ENCODE data around the gene OR9A4. TPM values are rescaled to one million over a fixed set of nuclear protein-coding genes. Genes with fewer than 3 reads are reported as not detected.

OR9A4 gene
- total RNA-seq = not detected
- polyA plus RNA-seq = not detected
- long read RNA-seq, donor 1 = 0 reads
- long read RNA-seq, donor 2 = 0 reads
- long read RNA-seq, donor 3 = 0 reads

DNA sequence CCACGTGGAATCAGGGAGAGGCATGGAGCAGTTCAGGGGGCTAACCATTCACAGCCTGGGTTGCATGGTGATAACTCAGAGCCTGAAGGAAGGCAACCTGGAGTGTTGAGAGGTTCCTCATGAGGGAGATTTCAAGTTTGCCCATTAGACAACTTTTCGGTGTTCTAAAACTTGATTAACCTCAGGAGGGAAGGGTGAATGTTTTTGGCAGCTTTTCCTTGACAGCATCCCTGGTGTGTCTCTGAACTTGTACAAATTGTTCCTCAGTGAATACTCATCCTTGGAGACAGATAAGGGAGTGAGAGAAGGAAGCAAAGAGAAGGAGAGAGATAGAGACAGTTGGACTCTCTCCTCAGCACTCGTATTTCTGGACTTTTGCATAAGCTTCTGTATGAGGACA, at the start of gene OR9A4:
Gene OR9A4, plus strand, starts transcription at position 301 of the 400 bp plus-strand sequence. CDS start 2,477 bp downstream, outside the sequence.
- intact Hi-C loops (cut with DNase I) = loop anchor here in 1 of 10 donors (5.0 kb wide), 1 partner anchor 49 kb away; no protein-coding TSS in a partner anchor
- H3K27me3 ChIP-seq = no peaks in the 10 kb centered on the region
- H3K36me3 ChIP-seq = no peaks in the 10 kb centered on the region
- DNase-seq = no peak
- ATAC-seq = no peak
- peaks cover 0 to 12% (median 0%) of the 10 kb centered on the region in 11 donors for H3K9me3 ChIP-seq
- no peak within 1 kb of the TSS for H3K4me3 ChIP-seq
- 69 to 76% methylated on average over 3 of the region's 3 CpGs for WGBS, 2 donors
- no peaks in the 10 kb centered on the region for H3K4me1 ChIP-seq
- no peak for TF ChIP-seq CTCF (IDR thresholded peaks at IDR 0.05)
- H3K27ac ChIP-seq = no peak within 1 kb of the TSS

GRCh38 chr7:141866974-141867373, 49.2 kb upstream of the OR9A4 start:
- WGBS, 2 donors = 75 to 80% methylated on average over 2 of the region's 2 CpGs
- no peak overlapping the region for H3K27ac ChIP-seq
- ATAC-seq (no peak), DNase-seq (no peak)
- peaks cover 0 to 33% (median 12%) of the 10 kb centered on the region in 11 donors for H3K9me3 ChIP-seq
- H3K4me1 ChIP-seq = no peaks in the 10 kb centered on the region
- TF ChIP-seq CTCF (IDR thresholded peaks at IDR 0.05) = no peak
- intact Hi-C loops (cut with DNase I) = loop anchor here in 1 of 10 donors (5.0 kb wide), 1 partner anchor 50 kb away; the partner anchor contains the start of gene OR9A4
- H3K36me3 ChIP-seq = no peaks in the 10 kb centered on the region
- H3K27me3 ChIP-seq = no peaks in the 10 kb centered on the region
- H3K4me3 ChIP-seq = no peak overlapping the region

DNA sequence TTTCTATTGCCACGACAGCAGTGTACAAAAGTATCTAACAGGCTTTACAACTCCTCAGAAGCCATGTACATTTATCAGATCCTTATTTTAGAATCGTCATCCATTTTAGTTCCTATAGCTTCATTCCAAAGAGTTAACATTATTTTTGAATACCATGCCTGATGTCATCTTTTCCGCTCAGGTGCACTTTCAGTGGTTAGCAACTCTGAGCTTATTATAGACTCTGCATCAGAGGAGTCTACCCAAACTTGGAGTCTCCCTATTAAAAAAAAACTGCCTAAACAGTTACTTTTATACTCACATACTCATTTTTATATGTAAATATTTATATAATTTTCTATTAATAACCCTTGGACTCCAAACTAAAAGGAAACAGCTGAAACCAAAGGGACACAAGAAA, 43.3 kb upstream of the OR9A4 start:
- Histone ChIP-seq H3K27me3 (no peaks in the 10 kb centered on the region), H3K4me1 (no peaks in the 10 kb centered on the region), H3K36me3 (no peaks in the 10 kb centered on the region), H3K27ac (no peak overlapping the region), H3K9me3 (peaks cover 0 to 45% (median 11%) of the 10 kb centered on the region in 11 donors), H3K4me3 (no peak overlapping the region)
- ATAC-seq = no peak
- 82 to 86% methylated on average over 3 of the region's 3 CpGs for WGBS, 2 donors
- no peak for TF ChIP-seq CTCF (IDR thresholded peaks at IDR 0.05)
- intact Hi-C loops (cut with DNase I) = no loop called here
- no peak for DNase-seq

GRCh38 chr7:141874787-141875186, 41.4 kb upstream of the OR9A4 start:
- 56 to 70% methylated on average over 3 of the region's 3 CpGs for WGBS, 2 donors
- no peaks in the 10 kb centered on the region for H3K27me3 ChIP-seq
- no peaks in the 10 kb centered on the region for H3K36me3 ChIP-seq
- H3K4me1 ChIP-seq = no peaks in the 10 kb centered on the region
- DNase-seq (no peak), ATAC-seq (no peak)
- H3K9me3 ChIP-seq = peaks cover 0 to 42% (median 7%) of the 10 kb centered on the region in 11 donors
- TF ChIP-seq CTCF (IDR thresholded peaks at IDR 0.05) = no peak
- intact Hi-C loops (cut with DNase I) = no loop called here
- H3K27ac ChIP-seq = no peak overlapping the region
- H3K4me3 ChIP-seq = no peak overlapping the region
